WTC11 (cell line): ENCODE data around the gene SETD2. TPM values are rescaled to one million over a fixed set of nuclear protein-coding genes. Genes with fewer than 3 reads are reported as not detected.
"Not testable (repeated sequence)": the region's sequence is repeated elsewhere in the genome, so short reads cannot be mapped to it uniquely, and the experiment has no call there.

Experiments used
- ATAC-seq: fragments of 200-7000 bp; cut with Tn5 transposase; 2 replicates; pipeline ENCODE4 v1.10.0; 2021; ENCODE audit warnings: mild to moderate bottlenecking, moderate library complexity
- CTCF ChIA-PET: fragments of 300-600 bp; sonication (Branson Sonifier 250); formaldehyde crosslinking; loops from one replicate; lab custom pipeline; 2021; ENCODE audit warnings: antibody characterized with exemption; lab: Charles Lee
- POLR2A ChIA-PET: fragments of 350-600 bp; sonication (Branson Sonifier 250); formaldehyde crosslinking; loops from one replicate; lab custom pipeline; 2021; ENCODE audit warnings: antibody characterized with exemption; lab: Charles Lee
- DNase-seq: peaks from one replicate; pipeline ENCODE4 v3.0.0; 2021; ENCODE audit warnings: low spot score
- H3K27ac Mint-ChIP-seq: 2 replicates; pipeline ENCODE4 v1.8.0; 2021; ENCODE audit warnings: mixed read lengths
- H3K27me3 Mint-ChIP-seq: 2 replicates; pipeline ENCODE4 v1.8.0; 2021; ENCODE audit warnings: low read depth, mild to moderate bottlenecking, moderate library complexity, mixed read lengths
- H3K36me3 Mint-ChIP-seq: 2 replicates; pipeline ENCODE4 v1.8.0; 2021; ENCODE audit warnings: mixed read lengths
- H3K4me1 Mint-ChIP-seq: 2 replicates; pipeline ENCODE4 v1.8.0; 2022; ENCODE audit warnings: mixed read lengths
- H3K4me3 Mint-ChIP-seq: 2 replicates; pipeline ENCODE4 v1.8.0; 2021; ENCODE audit warnings: mild to moderate bottlenecking, moderate library complexity, mixed read lengths
- H3K9me3 Mint-ChIP-seq: 2 replicates; pipeline ENCODE4 v1.8.0; 2021; ENCODE audit warnings: mixed read lengths
- ATF3 ChIP-seq: sonication (generic); formaldehyde crosslinking; conservative IDR thresholded peaks from 2 replicates; pipeline ENCODE4 v1.8.1; 2022; ENCODE audit warnings: mild to moderate bottlenecking, missing genetic modification reagents
- CTCF ChIP-seq: fragments of 200-600 bp; IDR thresholded peaks from 2 replicates; pipeline ENCODE4 v1.8.0; 2022; ENCODE audit warnings: antibody characterized with exemption
- E2F5 ChIP-seq: sonication (generic); formaldehyde crosslinking; IDR thresholded peaks from 2 replicates; pipeline ENCODE4 v1.8.1; 2022; ENCODE audit warnings: mild to moderate bottlenecking, moderate library complexity, missing genetic modification reagents
- FOXJ3 ChIP-seq: sonication (generic); formaldehyde crosslinking; IDR thresholded peaks from 2 replicates; pipeline ENCODE4 v1.9.0; 2021; ENCODE audit warnings: missing genetic modification reagents, mild to moderate bottlenecking, borderline replicate concordance
- HMGA2 ChIP-seq: fragments of 250-450 bp; sonication (Bioruptor Pico); IDR thresholded peaks from 2 replicates; pipeline ENCODE4 v1.4.0; 2021; ENCODE audit warnings: mild to moderate bottlenecking, moderate library complexity
- JAZF1 ChIP-seq: fragments of 250-450 bp; sonication (Bioruptor Pico); IDR thresholded peaks from 2 replicates; pipeline ENCODE4 v1.9.0; 2021; ENCODE audit warnings: moderate library complexity, mild to moderate bottlenecking, inconsistent platforms
- NFATC4 ChIP-seq: fragments of 250-450 bp; sonication (Bioruptor Pico); IDR thresholded peaks from 2 replicates; pipeline ENCODE4 v1.9.0; 2021; ENCODE audit warnings: mild to moderate bottlenecking
- NFE2L1 ChIP-seq: sonication (generic); formaldehyde crosslinking; IDR thresholded peaks from 2 replicates; pipeline ENCODE4 v1.8.1; 2023; ENCODE audit warnings: missing genetic modification reagents
- NR1H2 ChIP-seq: sonication (generic); formaldehyde crosslinking; IDR thresholded peaks from 2 replicates; pipeline ENCODE4 v1.9.0; 2021; ENCODE audit warnings: mild to moderate bottlenecking, moderate library complexity, missing genetic modification reagents
- OVOL2 ChIP-seq: fragments of 250-450 bp; sonication (Bioruptor Pico); IDR thresholded peaks from 2 replicates; pipeline ENCODE4 v1.9.0; 2021; ENCODE audit warnings: mild to moderate bottlenecking, borderline replicate concordance
- RELA ChIP-seq: sonication (generic); formaldehyde crosslinking; IDR thresholded peaks from 2 replicates; pipeline ENCODE4 v1.8.1; 2022; ENCODE audit warnings: missing genetic modification reagents, mild to moderate bottlenecking, borderline replicate concordance
- SOX15 ChIP-seq: fragments of 250-450 bp; sonication (Bioruptor Pico); IDR thresholded peaks from 2 replicates; pipeline ENCODE4 v1.9.0; 2021; ENCODE audit warnings: mild to moderate bottlenecking
- ZNF121 ChIP-seq: sonication (generic); formaldehyde crosslinking; IDR thresholded peaks from 2 replicates; pipeline ENCODE4 v1.8.0; 2023; ENCODE audit warnings: missing genetic modification reagents
- ZNF219 ChIP-seq: sonication (generic); formaldehyde crosslinking; IDR thresholded peaks from 2 replicates; pipeline ENCODE4 v1.8.0; 2023; ENCODE audit warnings: missing genetic modification reagents, mild to moderate bottlenecking, borderline replicate concordance
- total RNA-seq: library from RNA; stranded (reverse); gene quantifications from 3 replicates; pipeline ENCODE4 v1.2.3, GENCODE V29; 2021
- TF ChIP-seq, protein P1 (sequence below): sonication (generic); formaldehyde crosslinking; IDR thresholded peaks from 2 replicates; pipeline ENCODE4 v1.8.1; 2023; ENCODE audit warnings: mild to moderate bottlenecking, missing genetic modification reagents
- TF ChIP-seq, protein P2 (sequence below): fragments of 250-450 bp; sonication (Bioruptor Pico); IDR thresholded peaks from 2 replicates; pipeline ENCODE4 v1.9.0; 2021; ENCODE audit warnings: moderate library complexity, mild to moderate bottlenecking, inconsistent platforms, borderline replicate concordance
- TF ChIP-seq, protein P3 (sequence below): sonication (generic); formaldehyde crosslinking; IDR thresholded peaks from 2 replicates; pipeline ENCODE4 v1.8.0; 2023; ENCODE audit warnings: mild to moderate bottlenecking, missing genetic modification reagents
- TF ChIP-seq, protein P4 (sequence below): sonication (generic); formaldehyde crosslinking; IDR thresholded peaks from 2 replicates; pipeline ENCODE4 v1.8.1; 2022; ENCODE audit warnings: low read depth, mild to moderate bottlenecking, moderate library complexity, missing genetic modification reagents, borderline replicate concordance
- TF ChIP-seq, protein P5 (sequence below): sonication (generic); formaldehyde crosslinking; IDR thresholded peaks from 2 replicates; pipeline ENCODE4 v1.8.1; 2022; ENCODE audit warnings: mild to moderate bottlenecking, missing genetic modification reagents, moderate library complexity, borderline replicate concordance

SETD2 gene
- total RNA-seq, 1 experiment from 2014 or later, result 39.8 TPM

- no peak for DNase-seq
- ChIA-PET POLR2A (no interaction called here), CTCF (interaction anchor here (0.7 kb wide), 1 partner anchor 86 kb away, joined by 3 read pairs; no protein-coding TSS in a partner anchor)
- no peak overlapping the region for H3K4me3 Mint-ChIP-seq
- peaks cover 22% of the 10 kb centered on the region for H3K36me3 Mint-ChIP-seq
- no peak for TF ChIP-seq RELA (CRISPR knock-in tag)
- TF ChIP-seq CTCF, result no peak
- no peak for TF ChIP-seq OVOL2 (CRISPR knock-in tag)
- TF ChIP-seq ATF3 (CRISPR knock-in tag), result no peak
- TF ChIP-seq SOX15, result no peak
- TF ChIP-seq, protein P1, sequence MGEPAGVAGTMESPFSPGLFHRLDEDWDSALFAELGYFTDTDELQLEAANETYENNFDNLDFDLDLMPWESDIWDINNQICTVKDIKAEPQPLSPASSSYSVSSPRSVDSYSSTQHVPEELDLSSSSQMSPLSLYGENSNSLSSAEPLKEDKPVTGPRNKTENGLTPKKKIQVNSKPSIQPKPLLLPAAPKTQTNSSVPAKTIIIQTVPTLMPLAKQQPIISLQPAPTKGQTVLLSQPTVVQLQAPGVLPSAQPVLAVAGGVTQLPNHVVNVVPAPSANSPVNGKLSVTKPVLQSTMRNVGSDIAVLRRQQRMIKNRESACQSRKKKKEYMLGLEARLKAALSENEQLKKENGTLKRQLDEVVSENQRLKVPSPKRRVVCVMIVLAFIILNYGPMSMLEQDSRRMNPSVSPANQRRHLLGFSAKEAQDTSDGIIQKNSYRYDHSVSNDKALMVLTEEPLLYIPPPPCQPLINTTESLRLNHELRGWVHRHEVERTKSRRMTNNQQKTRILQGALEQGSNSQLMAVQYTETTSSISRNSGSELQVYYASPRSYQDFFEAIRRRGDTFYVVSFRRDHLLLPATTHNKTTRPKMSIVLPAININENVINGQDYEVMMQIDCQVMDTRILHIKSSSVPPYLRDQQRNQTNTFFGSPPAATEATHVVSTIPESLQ, result no peak
- TF ChIP-seq, protein P2, sequence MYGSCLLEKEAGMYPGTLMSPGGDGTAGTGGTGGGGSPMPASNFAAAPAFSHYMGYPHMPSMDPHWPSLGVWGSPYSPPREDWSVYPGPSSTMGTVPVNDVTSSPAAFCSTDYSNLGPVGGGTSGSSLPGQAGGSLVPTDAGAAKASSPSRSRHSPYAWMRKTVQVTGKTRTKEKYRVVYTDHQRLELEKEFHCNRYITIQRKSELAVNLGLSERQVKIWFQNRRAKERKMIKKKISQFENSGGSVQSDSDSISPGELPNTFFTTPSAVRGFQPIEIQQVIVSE (CRISPR knock-in tag), result no peak
- TF ChIP-seq, protein P3, sequence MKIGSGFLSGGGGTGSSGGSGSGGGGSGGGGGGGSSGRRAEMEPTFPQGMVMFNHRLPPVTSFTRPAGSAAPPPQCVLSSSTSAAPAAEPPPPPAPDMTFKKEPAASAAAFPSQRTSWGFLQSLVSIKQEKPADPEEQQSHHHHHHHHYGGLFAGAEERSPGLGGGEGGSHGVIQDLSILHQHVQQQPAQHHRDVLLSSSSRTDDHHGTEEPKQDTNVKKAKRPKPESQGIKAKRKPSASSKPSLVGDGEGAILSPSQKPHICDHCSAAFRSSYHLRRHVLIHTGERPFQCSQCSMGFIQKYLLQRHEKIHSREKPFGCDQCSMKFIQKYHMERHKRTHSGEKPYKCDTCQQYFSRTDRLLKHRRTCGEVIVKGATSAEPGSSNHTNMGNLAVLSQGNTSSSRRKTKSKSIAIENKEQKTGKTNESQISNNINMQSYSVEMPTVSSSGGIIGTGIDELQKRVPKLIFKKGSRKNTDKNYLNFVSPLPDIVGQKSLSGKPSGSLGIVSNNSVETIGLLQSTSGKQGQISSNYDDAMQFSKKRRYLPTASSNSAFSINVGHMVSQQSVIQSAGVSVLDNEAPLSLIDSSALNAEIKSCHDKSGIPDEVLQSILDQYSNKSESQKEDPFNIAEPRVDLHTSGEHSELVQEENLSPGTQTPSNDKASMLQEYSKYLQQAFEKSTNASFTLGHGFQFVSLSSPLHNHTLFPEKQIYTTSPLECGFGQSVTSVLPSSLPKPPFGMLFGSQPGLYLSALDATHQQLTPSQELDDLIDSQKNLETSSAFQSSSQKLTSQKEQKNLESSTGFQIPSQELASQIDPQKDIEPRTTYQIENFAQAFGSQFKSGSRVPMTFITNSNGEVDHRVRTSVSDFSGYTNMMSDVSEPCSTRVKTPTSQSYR (CRISPR knock-in tag), result no peak
- no peak for TF ChIP-seq JAZF1
- TF ChIP-seq FOXJ3, result no peak
- TF ChIP-seq, protein P4, sequence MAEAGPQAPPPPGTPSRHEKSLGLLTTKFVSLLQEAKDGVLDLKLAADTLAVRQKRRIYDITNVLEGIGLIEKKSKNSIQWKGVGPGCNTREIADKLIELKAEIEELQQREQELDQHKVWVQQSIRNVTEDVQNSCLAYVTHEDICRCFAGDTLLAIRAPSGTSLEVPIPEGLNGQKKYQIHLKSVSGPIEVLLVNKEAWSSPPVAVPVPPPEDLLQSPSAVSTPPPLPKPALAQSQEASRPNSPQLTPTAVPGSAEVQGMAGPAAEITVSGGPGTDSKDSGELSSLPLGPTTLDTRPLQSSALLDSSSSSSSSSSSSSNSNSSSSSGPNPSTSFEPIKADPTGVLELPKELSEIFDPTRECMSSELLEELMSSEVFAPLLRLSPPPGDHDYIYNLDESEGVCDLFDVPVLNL (CRISPR knock-in tag), result no peak
- TF ChIP-seq NFATC4, result no peak
- no peak for TF ChIP-seq ZNF219 (CRISPR knock-in tag)
- no peak for TF ChIP-seq NR1H2 (CRISPR knock-in tag)
- no peak overlapping the region for H3K27ac Mint-ChIP-seq
- peaks cover 19% of the 10 kb centered on the region for H3K4me1 Mint-ChIP-seq
- H3K27me3 Mint-ChIP-seq, result no peaks in the 10 kb centered on the region
- H3K9me3 Mint-ChIP-seq, result no peaks in the 10 kb centered on the region
- no peak for ATAC-seq
These were observed 90.2 kb downstream of the SETD2 start for GRCh38 chr3:47073685-47074084.

DNA sequence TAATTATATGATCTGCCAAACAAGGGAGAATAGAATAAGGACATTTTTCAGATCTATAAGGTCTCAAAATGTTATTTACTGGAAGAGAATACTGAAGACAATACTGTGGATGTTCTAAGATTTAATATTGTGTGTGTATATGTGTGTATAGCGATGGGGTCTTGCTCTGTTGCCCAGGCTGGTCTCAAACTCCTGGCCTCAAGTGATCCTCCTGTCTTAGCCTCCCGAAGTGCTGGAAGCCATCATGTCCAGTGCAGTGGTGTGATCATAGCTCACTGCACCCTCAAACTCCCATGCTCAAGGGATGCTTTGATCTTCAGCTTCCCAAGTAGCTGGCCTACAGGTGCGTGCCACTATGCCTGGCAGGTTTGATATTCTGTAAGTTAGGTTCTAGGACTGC, 93.1 kb downstream of the SETD2 start:
- ChIA-PET POLR2A (no interaction called here), CTCF (no interaction called here)
- TF ChIP-seq, protein P5, sequence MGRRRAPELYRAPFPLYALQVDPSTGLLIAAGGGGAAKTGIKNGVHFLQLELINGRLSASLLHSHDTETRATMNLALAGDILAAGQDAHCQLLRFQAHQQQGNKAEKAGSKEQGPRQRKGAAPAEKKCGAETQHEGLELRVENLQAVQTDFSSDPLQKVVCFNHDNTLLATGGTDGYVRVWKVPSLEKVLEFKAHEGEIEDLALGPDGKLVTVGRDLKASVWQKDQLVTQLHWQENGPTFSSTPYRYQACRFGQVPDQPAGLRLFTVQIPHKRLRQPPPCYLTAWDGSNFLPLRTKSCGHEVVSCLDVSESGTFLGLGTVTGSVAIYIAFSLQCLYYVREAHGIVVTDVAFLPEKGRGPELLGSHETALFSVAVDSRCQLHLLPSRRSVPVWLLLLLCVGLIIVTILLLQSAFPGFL, result no peak
- TF ChIP-seq CTCF, result no peak
- peak; percentile 91 for TF ChIP-seq ZNF121
- TF ChIP-seq NFE2L1, result no peak
- TF ChIP-seq HMGA2 (CRISPR knock-in tag), result no peak
- TF ChIP-seq E2F5, result no peak
- TF ChIP-seq RELA (CRISPR knock-in tag), result no peak
- Mint-ChIP-seq H3K4me3 (no peak overlapping the region), H3K27ac (no peak overlapping the region), H3K36me3 (peaks cover 13% of the 10 kb centered on the region), H3K4me1 (peaks cover 3% of the 10 kb centered on the region), H3K27me3 (no peaks in the 10 kb centered on the region), H3K9me3 (no peaks in the 10 kb centered on the region)
- DNase-seq (no peak), ATAC-seq (no peak)

GRCh38 chr3:47066259-47066658, 97.7 kb downstream of the SETD2 start:
- Mint-ChIP-seq H3K36me3 (peaks cover 24% of the 10 kb centered on the region), H3K27ac (peak overlapping the region; percentile 35; the same call in 1 of the 2 replicates)
- POLR2A ChIA-PET, H3K4me3 Mint-ChIP-seq, DNase-seq, H3K9me3 Mint-ChIP-seq, H3K27me3 Mint-ChIP-seq, H3K4me1 Mint-ChIP-seq, CTCF ChIA-PET, ATAC-seq: not testable (repeated sequence)
